Stomach (tissue), 9 donors: ENCODE measurements around the gene ZNF680. TPM values are rescaled to one million over a fixed set of nuclear protein-coding genes. Genes with fewer than 3 reads are reported as not detected.
A peak's percentile ranks its signal among the peaks of the same experiment; 100 is the strongest.

Experiments used
- DNase-seq, 2 donors: peaks; one replicate each; pipeline versions ENCODE4 v3.0.0 to v3.0.0-alpha.2; 2013 to 2019
- H3K27ac ChIP-seq, 5 donors: fragments of 200-600 bp in 4 of 5; sonication (generic) in 4 of 5; one replicate each; pipeline ENCODE4 v1.5.1; 2013 to 2019; ENCODE audit warnings: mild to moderate bottlenecking in 1 of 5, moderate library complexity in 1 of 5
- H3K27me3 ChIP-seq, 3 donors: fragments of 200-600 bp; sonication (generic); one replicate each; pipeline ENCODE4 v1.5.1; 2017 to 2019; ENCODE audit warnings: mixed run types in 1 of 3
- H3K36me3 ChIP-seq, 4 donors: fragments of 200-600 bp; sonication (generic); 1 replicate in 3 of 4; 2 replicates in 1 of 4; pipeline ENCODE4 v1.5.1; 2016 to 2019
- H3K4me1 ChIP-seq, 4 donors: fragments of 200-600 bp; sonication (generic); one replicate each; pipeline ENCODE4 v1.5.1; 2016 to 2019
- H3K4me3 ChIP-seq, 4 donors: fragments of 200-600 bp; sonication (generic) in 3 of 4; one replicate each; pipeline ENCODE4 v1.5.1; 2016 to 2019; ENCODE audit warnings: mild to moderate bottlenecking in 1 of 4
- H3K9me3 ChIP-seq, 4 donors: fragments of 200-600 bp; sonication (generic); one replicate each; pipeline ENCODE4 v1.5.1; 2016 to 2019
- CTCF ChIP-seq, 7 experiments: fragments of 450-650 bp in 4 of 7; fragments of 200-600 bp in 3 of 7; sonication (generic) in 3 of 7; IDR thresholded peaks; one replicate each; pipeline ENCODE4 v1.5.1; 2016 to 2019; ENCODE audit warnings: antibody characterized with exemption in 7 of 7, control low read depth in 2 of 7, mild to moderate bottlenecking in 1 of 7
- EP300 ChIP-seq: sonication (generic); formaldehyde crosslinking; IDR thresholded peaks from one replicate; pipeline ENCODE4 v1.6.1; 2017; ENCODE audit warnings: antibody characterized with exemption
- POLR2A ChIP-seq, 4 donors: fragments of 450-650 bp; IDR thresholded peaks; one replicate each; pipeline ENCODE4 v1.6.1; 2016; ENCODE audit warnings: antibody characterized with exemption in 4 of 4, control low read depth in 2 of 4, mild to moderate bottlenecking in 1 of 4, moderate library complexity in 1 of 4
- POLR2AphosphoS5 ChIP-seq, 3 donors: sonication (generic); formaldehyde crosslinking; IDR thresholded peaks; one replicate each; pipeline ENCODE4 v1.6.1; 2016; ENCODE audit warnings: antibody characterized with exemption in 3 of 3
- WGBS, 5 donors: extraction: QIAGEN DNeasy Blood & Tissue Kit in 3 of 5; methylation state at CpG; one replicate each; pipeline versions ENCODE4 v1.1.5 to v1.1.7; 2013 to 2018; 5-methylcytosine and 5-hydroxymethylcytosine counted together
- intact Hi-C: fragments of 100-400 bp; cut with DNase I; formaldehyde crosslinking; loops from one replicate; pipeline ENCODE4 v1.15.1; 2023; ENCODE audit warnings: low total_unique reads
- polyA plus RNA-seq, 3 donors: library from polyadenylated mRNA; stranded (reverse); fragments of 200-250 nt; gene quantifications; one replicate each; pipeline ENCODE4 v1.2.3, GENCODE V29; 2013
- total RNA-seq, 5 donors: library from RNA; depleted of rRNA; stranded (reverse); fragments of >200 nt; gene quantifications; one replicate each; pipeline versions ENCODE4 v1.1.0 to v1.2.3, GENCODE V29; 2014 to 2016
- donor health status: healthy with polysubstance abuse.
- donor health status: Bipolar disorder and iron deficiency.
- donor health status: healthy.

ZNF680 gene
- total and polyA plus RNA-seq, 8 donors, result 3.8 to 41.1 (median 7.6) TPM

- H3K9me3 ChIP-seq, result peaks cover 17 to 98% (median 73%) of the 10 kb centered on the region in 4 donors
- H3K4me3 ChIP-seq, result no peak overlapping the region
- no peak for DNase-seq
- TF ChIP-seq POLR2AphosphoS5 (IDR thresholded peaks at IDR 0.05) (no peak), POLR2A (IDR thresholded peaks at IDR 0.05) (no peak), CTCF (IDR thresholded peaks at IDR 0.05) (no peak), EP300 (no peak)
- no peak overlapping the region for H3K27ac ChIP-seq
- WGBS, 5 donors, result 90 to 99% (median 96%) methylated on average over 2 of the region's 2 CpGs
- H3K36me3 ChIP-seq, result peaks cover 16 to 85% (median 56%) of the 10 kb centered on the region in 4 donors
- H3K4me1 ChIP-seq, result no peaks in the 10 kb centered on the region
- intact Hi-C loops, result no loop called here
- H3K27me3 ChIP-seq, result no peaks in the 10 kb centered on the region
Observed at GRCh38 chr7:64521409-64521984, 41.4 kb downstream of the ZNF680 start.

GRCh38 chr7:64516451-64516850, 46.4 kb downstream of the ZNF680 start:
- peaks cover 3 to 43% (median 22%) of the 10 kb centered on the region in 4 donors for H3K36me3 ChIP-seq
- no peak overlapping the region for H3K27ac ChIP-seq
- no peak overlapping the region for H3K4me3 ChIP-seq
- H3K27me3 ChIP-seq, result no peaks in the 10 kb centered on the region
- peaks cover 0 to 12% (median 0%) of the 10 kb centered on the region in 4 donors for H3K4me1 ChIP-seq
- 49 to 73% (median 69%) methylated on average over 2 of the region's 2 CpGs for WGBS, 5 donors
- intact Hi-C loops, result no loop called here
- TF ChIP-seq CTCF (IDR thresholded peaks at IDR 0.05) (no peak), POLR2A (IDR thresholded peaks at IDR 0.05) (no peak), EP300 (no peak), POLR2AphosphoS5 (IDR thresholded peaks at IDR 0.05) (no peak)
- no peak for DNase-seq
- H3K9me3 ChIP-seq, result peaks cover 8 to 95% (median 63%) of the 10 kb centered on the region in 4 donors

DNA sequence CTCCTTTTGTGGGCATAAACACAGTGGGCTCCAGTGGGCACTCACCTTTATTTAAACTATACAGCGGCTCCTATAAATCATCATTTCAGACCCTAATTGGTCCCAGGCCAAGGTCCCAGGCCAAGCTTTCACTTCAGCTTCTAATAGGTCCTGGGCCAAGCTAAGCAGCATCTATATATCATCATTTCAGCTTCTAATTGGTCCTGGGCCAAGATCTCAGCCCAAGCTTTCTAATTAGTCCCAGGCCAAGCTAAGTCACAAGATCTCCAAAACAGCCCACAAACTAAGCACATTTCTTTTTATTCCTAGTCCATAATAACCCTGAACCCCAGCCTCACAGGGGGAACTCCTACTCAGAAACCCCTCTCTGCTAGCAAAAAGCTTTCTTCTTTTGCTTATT, 47.1 kb downstream of the ZNF680 start:
- H3K27me3 ChIP-seq, result no peaks in the 10 kb centered on the region
- no peak overlapping the region for H3K4me3 ChIP-seq
- intact Hi-C loops, result no loop called here
- peaks cover 5 to 40% (median 16%) of the 10 kb centered on the region in 4 donors for H3K36me3 ChIP-seq
- peaks cover 0 to 12% (median 0%) of the 10 kb centered on the region in 4 donors for H3K4me1 ChIP-seq
- WGBS, 5 donors, result 78 to 98% (median 90%) methylated on average over 1 of the region's 1 CpG
- no peak for TF ChIP-seq POLR2AphosphoS5 (IDR thresholded peaks at IDR 0.05)
- TF ChIP-seq EP300, result no peak
- TF ChIP-seq CTCF (IDR thresholded peaks at IDR 0.05), result no peak
- TF ChIP-seq POLR2A (IDR thresholded peaks at IDR 0.05), result no peak
- peak overlapping the region in 1 of 5 donors; percentile 5 for H3K27ac ChIP-seq
- peaks cover 1 to 95% (median 59%) of the 10 kb centered on the region in 4 donors for H3K9me3 ChIP-seq
- no peak for DNase-seq

GRCh38 chr7:64515330-64515729, 47.5 kb downstream of the ZNF680 start:
- H3K4me1 ChIP-seq, result peaks cover 0 to 12% (median 0%) of the 10 kb centered on the region in 4 donors
- peaks cover 5 to 35% (median 14%) of the 10 kb centered on the region in 4 donors for H3K36me3 ChIP-seq
- TF ChIP-seq POLR2A (IDR thresholded peaks at IDR 0.05) (no peak), CTCF (IDR thresholded peaks at IDR 0.05) (no peak), EP300 (no peak), POLR2AphosphoS5 (IDR thresholded peaks at IDR 0.05) (no peak)
- H3K9me3 ChIP-seq, result peaks cover 1 to 95% (median 56%) of the 10 kb centered on the region in 4 donors
- intact Hi-C loops, result no loop called here
- no peak overlapping the region for H3K4me3 ChIP-seq
- DNase-seq, result no peak
- no peaks in the 10 kb centered on the region for H3K27me3 ChIP-seq
- peak overlapping the region in 1 of 5 donors; percentile 5 for H3K27ac ChIP-seq
